Measurements from ENCODE around the gene PLXNB1. TPM values are rescaled to one million over a fixed set of nuclear protein-coding genes. Genes with fewer than 3 reads are reported as not detected.
"Not testable (repeated sequence)": the region's sequence is repeated elsewhere in the genome, so short reads cannot be mapped to it uniquely, and the experiment has no call there.

The PLXNB1 gene
- total RNA-seq, 1 experiment from 2014 or later: 4.0 TPM

DNA sequence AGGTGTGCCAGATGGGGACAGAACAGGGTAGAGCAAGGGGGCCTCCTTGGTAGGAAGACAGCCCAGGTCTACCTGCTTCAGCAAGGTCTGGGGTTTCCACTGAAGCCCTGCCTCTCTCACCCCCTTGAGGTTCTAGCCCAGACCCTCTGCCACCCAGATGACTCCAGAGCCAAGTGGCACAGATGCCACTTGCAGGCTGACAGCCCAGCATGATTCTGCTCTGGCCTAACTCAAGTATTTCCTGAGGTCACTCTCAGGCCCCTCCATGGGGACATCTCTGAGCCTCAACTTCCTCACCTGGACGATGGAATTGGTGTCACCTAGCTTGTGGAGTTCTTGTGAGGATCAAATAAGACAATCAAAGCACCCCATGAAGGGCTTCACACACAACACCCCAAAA, 23.9 kb downstream of the PLXNB1 start:
- H3K27me3 ChIP-seq (replicated peaks): no peaks in the 10 kb centered on the region
- DNase-seq (ENCODE audit: low read depth in 1 of 2, low spot score in 2 of 2): no peak
- H3K9me3 ChIP-seq (replicated peaks): no peaks in the 10 kb centered on the region
- no peak overlapping the region for H3K27ac ChIP-seq
- H3K4me3 ChIP-seq: no peak overlapping the region
- no peaks in the 10 kb centered on the region for H3K36me3 ChIP-seq
- peaks cover 13% of the 10 kb centered on the region for H3K4me1 ChIP-seq (replicated peaks)

DNA sequence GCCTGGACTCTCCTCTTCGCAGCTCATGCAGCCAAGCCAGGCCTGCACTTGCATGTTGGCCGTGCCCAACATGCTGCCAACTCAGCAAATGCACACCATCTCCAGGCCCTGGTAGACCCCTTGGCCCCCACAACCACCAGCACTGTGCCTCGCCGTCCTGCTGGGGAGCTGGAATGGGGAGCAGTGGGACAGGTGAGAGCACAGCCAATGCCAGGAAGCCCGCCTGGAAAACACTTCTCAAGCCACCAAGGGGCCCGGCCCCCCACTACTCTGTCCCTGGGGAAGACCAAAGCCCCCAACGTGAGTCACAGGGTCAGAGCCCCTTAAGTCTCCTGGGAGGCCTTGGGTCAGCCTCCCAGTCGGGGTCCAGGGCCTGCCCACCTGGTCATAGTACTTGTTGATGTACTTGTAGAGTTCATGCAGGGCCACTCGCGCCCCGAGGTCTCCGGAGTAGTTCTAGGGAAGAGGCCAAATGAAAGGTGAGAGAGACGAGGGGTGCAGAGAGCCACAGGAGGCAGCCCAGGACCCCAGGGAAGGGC, 24.5 kb downstream of the PLXNB1 start:
- peak in 1 of 2 experiments; percentile 34 for DNase-seq (ENCODE audit: low read depth in 1 of 2, low spot score in 2 of 2)
- H3K4me1 ChIP-seq (replicated peaks): peaks cover 13% of the 10 kb centered on the region
- H3K9me3 ChIP-seq (replicated peaks): no peaks in the 10 kb centered on the region
- H3K4me3 ChIP-seq: no peak overlapping the region
- no peak overlapping the region for H3K27ac ChIP-seq
- H3K36me3 ChIP-seq: no peaks in the 10 kb centered on the region
- H3K27me3 ChIP-seq (replicated peaks): no peaks in the 10 kb centered on the region

- Histone ChIP-seq H3K9me3 (replicated peaks) (no peaks in the 10 kb centered on the region), H3K4me3 (no peak overlapping the region), H3K4me1 (replicated peaks) (peaks cover 13% of the 10 kb centered on the region), H3K27ac (no peak overlapping the region), H3K36me3 (no peaks in the 10 kb centered on the region), H3K27me3 (replicated peaks) (no peaks in the 10 kb centered on the region)
- peak in 1 of 2 experiments; percentile 31 for DNase-seq (ENCODE audit: low read depth in 1 of 2, low spot score in 2 of 2)
These were observed 25.2 kb downstream of the PLXNB1 start for GRCh38 chr3:48404440-48405342.

DNA sequence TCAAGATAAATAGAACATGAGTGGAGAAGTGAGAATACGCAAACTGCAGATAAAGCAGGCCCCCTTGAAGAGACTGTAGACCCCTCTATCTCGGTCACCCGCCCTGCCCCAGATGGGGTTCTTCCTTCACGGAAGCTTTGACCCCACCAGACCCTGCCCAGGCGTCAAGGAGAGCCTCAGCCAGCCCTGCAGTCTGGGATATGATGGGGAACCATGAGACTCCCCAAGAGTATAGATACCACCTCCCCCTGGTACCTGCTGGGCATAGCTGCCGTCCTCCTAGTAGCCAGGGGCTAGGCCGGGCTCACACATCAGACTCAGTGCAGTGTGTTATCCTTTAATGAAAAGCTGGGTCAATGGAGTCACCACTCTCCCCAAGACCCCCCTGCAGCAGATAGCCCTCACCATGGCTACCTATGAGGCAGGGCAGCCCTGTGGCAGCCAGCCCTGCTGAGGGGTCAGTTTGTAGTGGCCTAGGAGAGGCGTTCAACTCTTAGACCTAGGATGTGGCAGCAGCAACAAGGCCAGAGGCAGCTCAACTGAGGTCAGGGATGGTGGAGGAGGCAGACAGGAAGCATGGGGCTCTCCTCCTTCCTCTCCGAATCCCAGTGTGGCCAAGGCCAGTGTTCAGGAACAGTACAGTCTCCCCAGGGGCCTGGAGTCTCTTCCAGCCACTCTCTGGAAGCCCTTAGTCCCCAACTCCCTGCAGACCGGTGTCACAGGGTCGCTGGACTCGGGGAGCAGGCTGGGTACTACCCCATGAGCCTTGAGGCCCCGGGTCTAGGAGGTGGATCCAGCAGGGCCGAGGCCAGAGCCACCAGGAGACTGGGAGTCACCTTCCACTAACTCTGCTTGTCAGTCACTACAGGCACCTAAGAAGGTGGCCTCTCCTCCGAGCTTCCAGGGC, 26.1 kb downstream of the PLXNB1 start:
- DNase-seq (ENCODE audit: low read depth in 1 of 2, low spot score in 2 of 2): no peak
- no peaks in the 10 kb centered on the region for H3K36me3 ChIP-seq
- H3K27ac ChIP-seq: no peak overlapping the region
- H3K4me1 ChIP-seq (replicated peaks): peaks cover 13% of the 10 kb centered on the region
- H3K9me3 ChIP-seq (replicated peaks): no peaks in the 10 kb centered on the region
- H3K27me3 ChIP-seq (replicated peaks): no peaks in the 10 kb centered on the region
- H3K4me3 ChIP-seq: no peak overlapping the region

- Histone ChIP-seq H3K27me3 (replicated peaks) (no peaks in the 10 kb centered on the region), H3K9me3 (replicated peaks) (no peaks in the 10 kb centered on the region), H3K36me3 (no peaks in the 10 kb centered on the region), H3K4me3 (no peak overlapping the region), H3K4me1 (replicated peaks) (peaks cover 13% of the 10 kb centered on the region), H3K27ac (no peak overlapping the region)
- DNase-seq (ENCODE audit: low read depth in 1 of 2, low spot score in 2 of 2): no peak
These were observed 27.0 kb downstream of the PLXNB1 start for GRCh38 chr3:48402907-48403306.

- peak; percentile 42 to 65 for DNase-seq (ENCODE audit: low read depth in 1 of 2, low spot score in 2 of 2)
- no peaks in the 10 kb centered on the region for H3K9me3 ChIP-seq (replicated peaks)
- H3K27me3 ChIP-seq (replicated peaks): no peaks in the 10 kb centered on the region
- no peak overlapping the region for H3K4me3 ChIP-seq
- peaks cover 13% of the 10 kb centered on the region for H3K4me1 ChIP-seq (replicated peaks)
- H3K27ac ChIP-seq: no peak overlapping the region
- H3K36me3 ChIP-seq: no peaks in the 10 kb centered on the region
These were observed 27.6 kb downstream of the PLXNB1 start for GRCh38 chr3:48402281-48402732.

GRCh38 chr3:48401434-48401901, 28.4 kb downstream of the PLXNB1 start:
- H3K4me3 ChIP-seq; H3K36me3 ChIP-seq; H3K27me3 ChIP-seq (replicated peaks); H3K9me3 ChIP-seq (replicated peaks); H3K27ac ChIP-seq; DNase-seq (ENCODE audit: low read depth in 1 of 2, low spot score in 2 of 2): not testable (repeated sequence)
- H3K4me1 ChIP-seq (replicated peaks): peaks cover 13% of the 10 kb centered on the region

GRCh38 chr3:48400824-48401433, 29.0 kb downstream of the PLXNB1 start:
- Histone ChIP-seq H3K27me3 (replicated peaks) (no peaks in the 10 kb centered on the region), H3K9me3 (replicated peaks) (no peaks in the 10 kb centered on the region), H3K36me3 (no peaks in the 10 kb centered on the region), H3K27ac (no peak overlapping the region), H3K4me3 (no peak overlapping the region), H3K4me1 (replicated peaks) (peaks cover 13% of the 10 kb centered on the region)
- peak in 1 of 2 experiments; percentile 32 for DNase-seq (ENCODE audit: low read depth in 1 of 2, low spot score in 2 of 2)

DNA sequence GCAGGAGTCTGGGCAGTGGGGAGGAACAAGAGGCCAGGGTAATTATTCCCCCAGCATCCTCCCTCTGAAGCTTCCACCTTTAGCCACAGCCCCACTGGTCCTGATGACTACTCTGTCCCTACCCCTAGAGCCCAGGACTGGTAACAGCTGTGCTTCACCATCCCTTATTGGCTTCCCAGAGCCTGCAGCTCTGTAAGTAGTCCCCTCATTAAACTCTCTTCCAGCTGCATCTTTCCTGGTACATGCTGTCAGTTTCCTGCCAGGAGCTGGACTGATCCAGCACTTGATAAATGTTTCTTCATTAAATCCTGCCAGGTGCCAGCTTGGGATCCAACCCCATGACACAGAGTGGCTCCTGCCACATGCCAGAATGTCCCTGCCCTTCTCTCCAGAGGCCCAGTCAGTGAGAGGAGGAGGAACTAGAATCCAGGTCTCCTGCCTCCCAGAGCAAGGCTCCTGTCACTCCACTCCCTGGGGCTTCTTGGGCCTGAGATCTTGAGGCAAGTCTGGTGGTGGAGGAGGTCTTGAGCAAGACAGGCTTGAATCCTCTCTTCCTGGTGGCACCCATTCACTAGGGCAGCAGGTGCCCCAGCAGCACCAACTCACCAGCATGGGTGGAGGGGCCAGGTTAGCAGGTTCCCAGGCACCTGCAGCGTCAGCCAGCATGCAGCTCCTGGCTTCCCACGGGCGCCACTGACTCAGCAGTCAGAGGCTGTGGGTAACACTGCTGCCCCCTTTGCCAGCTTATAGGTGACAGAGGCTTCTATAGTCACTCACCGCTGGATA, 30.3 kb downstream of the PLXNB1 start:
- Histone ChIP-seq H3K27ac (no peak overlapping the region), H3K27me3 (replicated peaks) (0 out of 2 replicates have a peak, but pooled peaks cover 8% of the 10 kb centered on the region), H3K9me3 (replicated peaks) (no peaks in the 10 kb centered on the region), H3K4me3 (no peak overlapping the region), H3K36me3 (no peaks in the 10 kb centered on the region), H3K4me1 (replicated peaks) (peaks cover 13% of the 10 kb centered on the region)
- DNase-seq (ENCODE audit: low read depth in 1 of 2, low spot score in 2 of 2): no peak

GRCh38 chr3:48398701-48399386, 31.0 kb downstream of the PLXNB1 start:
- Histone ChIP-seq H3K27ac (no peak overlapping the region), H3K4me1 (replicated peaks) (peaks cover 13% of the 10 kb centered on the region), H3K4me3 (no peak overlapping the region), H3K9me3 (replicated peaks) (no peaks in the 10 kb centered on the region), H3K27me3 (replicated peaks) (0 out of 2 replicates have a peak, but pooled peaks cover 8% of the 10 kb centered on the region), H3K36me3 (no peaks in the 10 kb centered on the region)
- DNase-seq (ENCODE audit: low read depth in 1 of 2, low spot score in 2 of 2): no peak

DNA sequence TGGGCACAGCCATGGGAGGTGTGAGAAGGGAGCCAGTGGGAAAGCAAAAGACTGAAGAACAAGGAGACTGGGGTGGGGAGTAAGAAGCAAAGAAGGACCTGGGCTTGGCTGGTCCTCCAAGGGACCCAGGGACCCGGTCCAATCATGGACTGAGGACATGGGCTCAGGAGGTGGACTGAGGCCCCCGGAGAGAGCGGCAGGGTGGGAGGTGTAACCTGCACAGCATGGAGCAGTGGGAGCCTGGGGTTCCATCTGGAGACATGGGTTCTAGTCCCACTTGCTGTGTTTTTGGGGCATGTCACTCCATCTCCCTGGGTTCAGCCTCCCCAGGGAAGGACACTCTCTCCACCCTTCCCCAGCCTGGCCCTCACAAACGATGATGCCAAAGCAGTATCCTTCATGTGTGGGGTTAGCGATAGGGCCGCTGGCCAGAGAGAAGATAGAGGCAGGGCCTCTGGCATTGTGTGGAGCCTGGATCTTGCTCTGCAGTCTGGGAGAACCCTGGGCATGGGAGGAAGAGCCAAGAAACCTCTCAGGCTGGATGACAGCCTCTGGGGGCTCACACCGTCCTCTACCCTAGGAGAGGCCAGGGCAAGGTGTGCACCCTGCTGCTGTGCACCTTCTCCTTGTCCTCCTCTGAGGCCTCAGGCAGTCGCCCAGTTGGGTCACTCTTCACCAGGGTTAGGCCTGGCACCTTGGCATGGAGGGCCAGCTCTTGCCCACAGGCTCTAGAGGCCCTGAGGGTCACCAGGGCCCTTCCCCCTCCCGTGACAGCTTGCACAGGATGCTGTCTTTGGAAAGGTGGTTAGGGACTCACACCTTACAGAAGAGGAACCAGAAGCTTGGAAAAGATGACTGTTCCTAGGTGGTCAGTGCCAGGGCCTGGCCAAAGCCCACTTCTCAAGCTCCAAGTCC, 31.9 kb downstream of the PLXNB1 start:
- H3K27me3 ChIP-seq (replicated peaks): 0 out of 2 replicates have a peak, but pooled peaks cover 8% of the 10 kb centered on the region
- DNase-seq (ENCODE audit: low read depth in 1 of 2, low spot score in 2 of 2): no peak
- no peaks in the 10 kb centered on the region for H3K36me3 ChIP-seq
- H3K4me3 ChIP-seq: no peak overlapping the region
- H3K4me1 ChIP-seq (replicated peaks): peaks cover 13% of the 10 kb centered on the region
- H3K27ac ChIP-seq: no peak overlapping the region
- H3K9me3 ChIP-seq (replicated peaks): no peaks in the 10 kb centered on the region
